HEK293 (cell line): ENCODE measurements around the gene CSMD2.
A peak's percentile ranks its signal among the peaks of the same experiment; 100 is the strongest.

ENCODE experiments used
- HOXC10 ChIP-seq: sonication (generic); formaldehyde crosslinking; IDR thresholded peaks from 2 replicates; pipeline ENCODE4 v1.8.1; 2023; ENCODE audit warnings: mild to moderate bottlenecking, missing genetic modification reagents
- SETDB1 ChIP-seq: IDR thresholded peaks from one replicate; pipeline ENCODE4 v1.6.1; 2017; ENCODE audit warnings: mild to moderate bottlenecking, low read length, moderate library complexity, mixed read lengths; ENCODE audit not compliant: insufficient read length
- TCF7L2 ChIP-seq: IDR thresholded peaks from 2 replicates; pipeline ENCODE4 v1.6.1; 2011; ENCODE audit warnings: low read depth, mild to moderate bottlenecking, inconsistent platforms, low read length, moderate library complexity, borderline replicate concordance
- ZBTB21 ChIP-seq: fragments of 450-650 bp; formaldehyde crosslinking; IDR thresholded peaks from 2 replicates; pipeline ENCODE4 v1.5.1; 2017; ENCODE audit warnings: missing biosample characterization, missing genetic modification characterization
- ZBTB48 ChIP-seq: fragments of 450-650 bp; formaldehyde crosslinking; IDR thresholded peaks from 2 replicates; pipeline ENCODE4 v1.5.1; 2016; ENCODE audit warnings: missing biosample characterization, missing genetic modification characterization
- ZNF324 ChIP-seq: fragments of 450-650 bp; formaldehyde crosslinking; IDR thresholded peaks from 2 replicates; pipeline ENCODE4 v1.5.1; 2016; ENCODE audit warnings: missing biosample characterization, missing genetic modification characterization
- ZNF335 ChIP-seq: fragments of 450-650 bp; formaldehyde crosslinking; conservative IDR thresholded peaks from 2 replicates; pipeline ENCODE4 v1.5.1; 2016; ENCODE audit warnings: missing biosample characterization, missing genetic modification characterization
- ZNF501 ChIP-seq: fragments of 450-650 bp; formaldehyde crosslinking; IDR thresholded peaks from 2 replicates; pipeline ENCODE4 v1.5.1; 2016; ENCODE audit warnings: missing biosample characterization, missing genetic modification characterization
- ZNF521 ChIP-seq: fragments of 450-650 bp; formaldehyde crosslinking; IDR thresholded peaks from 2 replicates; pipeline ENCODE4 v1.5.1; 2017; ENCODE audit warnings: missing biosample characterization, mild to moderate bottlenecking, missing genetic modification characterization
- ZNF548 ChIP-seq: fragments of 450-650 bp; formaldehyde crosslinking; IDR thresholded peaks from 2 replicates; pipeline ENCODE4 v1.5.1; 2016; ENCODE audit warnings: missing biosample characterization, missing genetic modification characterization
- ZNF558 ChIP-seq: fragments of 450-650 bp; formaldehyde crosslinking; IDR thresholded peaks from 2 replicates; pipeline ENCODE4 v1.5.1; 2016; ENCODE audit warnings: missing biosample characterization, missing genetic modification characterization
- ZNF600 ChIP-seq: fragments of 450-650 bp; formaldehyde crosslinking; IDR thresholded peaks from 2 replicates; pipeline ENCODE4 v1.5.1; 2016; ENCODE audit warnings: missing biosample characterization, missing genetic modification characterization
- ZNF629 ChIP-seq: fragments of 450-650 bp; formaldehyde crosslinking; IDR thresholded peaks from 2 replicates; pipeline ENCODE4 v1.5.1; 2017; ENCODE audit warnings: missing biosample characterization, missing genetic modification characterization
- ZNF660 ChIP-seq: fragments of 450-650 bp; IDR thresholded peaks from 2 replicates; pipeline ENCODE4 v1.5.1; 2018; ENCODE audit warnings: missing biosample characterization, mild to moderate bottlenecking, missing genetic modification characterization
- ZNF776 ChIP-seq: fragments of 450-650 bp; formaldehyde crosslinking; IDR thresholded peaks from 2 replicates; pipeline ENCODE4 v1.5.0; 2017; ENCODE audit warnings: missing biosample characterization, missing genetic modification characterization, borderline replicate concordance
- ZNF777 ChIP-seq: fragments of 450-650 bp; formaldehyde crosslinking; IDR thresholded peaks from 2 replicates; pipeline ENCODE4 v1.5.1; 2017; ENCODE audit warnings: missing biosample characterization, missing genetic modification characterization, borderline replicate concordance
- ZSCAN16 ChIP-seq: fragments of 450-650 bp; formaldehyde crosslinking; IDR thresholded peaks from 2 replicates; pipeline ENCODE4 v1.5.1; 2016; ENCODE audit warnings: missing biosample characterization, missing genetic modification characterization
- TF ChIP-seq, protein P1 (sequence below): fragments of 450-650 bp; formaldehyde crosslinking; IDR thresholded peaks from 2 replicates; pipeline ENCODE4 v1.5.1; 2016; ENCODE audit warnings: missing biosample characterization, missing genetic modification characterization
- TF ChIP-seq, protein P2 (sequence below): fragments of 450-650 bp; formaldehyde crosslinking; IDR thresholded peaks from 2 replicates; pipeline ENCODE4 v1.5.1; 2016; ENCODE audit warnings: missing biosample characterization, missing genetic modification characterization
- TF ChIP-seq, protein P3 (sequence below): fragments of 450-650 bp; IDR thresholded peaks from 2 replicates; pipeline ENCODE4 v1.5.1; 2018; ENCODE audit warnings: missing biosample characterization, missing genetic modification characterization
- TF ChIP-seq, protein P4 (sequence below): fragments of 450-650 bp; formaldehyde crosslinking; conservative IDR thresholded peaks from 2 replicates; pipeline ENCODE4 v1.5.1; 2016; ENCODE audit warnings: low read depth, missing biosample characterization, missing genetic modification characterization
- TF ChIP-seq, protein P5 (sequence below): fragments of 450-650 bp; formaldehyde crosslinking; IDR thresholded peaks from 2 replicates; pipeline ENCODE4 v1.5.1; 2016; ENCODE audit warnings: missing biosample characterization, missing genetic modification characterization
- TF ChIP-seq, protein P6 (sequence below): fragments of 450-650 bp; formaldehyde crosslinking; IDR thresholded peaks from 2 replicates; pipeline ENCODE4 v1.5.1; 2017; ENCODE audit warnings: missing biosample characterization, missing genetic modification characterization
- TF ChIP-seq, protein P7 (sequence below): fragments of 450-650 bp; formaldehyde crosslinking; IDR thresholded peaks from 2 replicates; pipeline ENCODE4 v1.5.1; 2016; ENCODE audit warnings: missing biosample characterization, missing genetic modification characterization

CSMD2 gene

DNA sequence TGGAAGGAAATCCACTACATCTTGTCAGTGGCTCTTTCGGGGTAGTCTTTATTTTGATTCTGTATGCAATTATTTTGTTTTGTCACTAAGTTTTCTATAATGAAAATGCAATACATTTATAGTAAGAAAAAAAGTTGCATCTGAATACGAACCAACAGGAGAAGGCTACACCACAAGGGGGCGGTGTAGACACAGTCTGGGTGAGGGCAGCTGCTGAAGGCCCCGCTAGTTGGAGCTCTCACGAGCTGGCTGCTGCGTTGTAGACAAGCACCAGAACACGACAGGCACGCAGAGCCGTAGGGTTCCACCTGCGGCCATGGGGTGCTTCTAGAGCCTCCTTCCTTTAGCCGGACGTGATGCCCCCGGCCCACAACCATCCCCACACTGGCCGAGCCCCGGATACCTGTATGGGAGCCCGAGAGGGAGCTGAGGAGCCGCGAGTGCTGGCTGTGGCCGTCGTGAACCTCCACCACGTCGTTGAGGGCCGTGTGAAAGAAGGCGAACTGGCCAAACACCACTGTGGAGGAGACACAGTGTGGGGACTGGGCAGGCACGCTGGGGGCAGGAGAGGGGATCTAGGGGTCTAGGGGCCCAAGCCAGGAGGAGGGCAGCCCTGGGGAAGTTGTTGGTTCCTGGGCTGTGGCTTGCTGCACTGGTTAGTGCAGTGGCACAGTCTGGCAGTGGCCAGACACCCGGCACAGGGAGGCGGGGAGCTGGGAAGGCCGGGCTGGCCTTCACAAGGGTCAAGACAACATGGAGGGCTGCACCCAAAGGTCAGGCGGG, 531.8 kb downstream of the CSMD2 start (continued):
- TF ChIP-seq, protein P1, sequence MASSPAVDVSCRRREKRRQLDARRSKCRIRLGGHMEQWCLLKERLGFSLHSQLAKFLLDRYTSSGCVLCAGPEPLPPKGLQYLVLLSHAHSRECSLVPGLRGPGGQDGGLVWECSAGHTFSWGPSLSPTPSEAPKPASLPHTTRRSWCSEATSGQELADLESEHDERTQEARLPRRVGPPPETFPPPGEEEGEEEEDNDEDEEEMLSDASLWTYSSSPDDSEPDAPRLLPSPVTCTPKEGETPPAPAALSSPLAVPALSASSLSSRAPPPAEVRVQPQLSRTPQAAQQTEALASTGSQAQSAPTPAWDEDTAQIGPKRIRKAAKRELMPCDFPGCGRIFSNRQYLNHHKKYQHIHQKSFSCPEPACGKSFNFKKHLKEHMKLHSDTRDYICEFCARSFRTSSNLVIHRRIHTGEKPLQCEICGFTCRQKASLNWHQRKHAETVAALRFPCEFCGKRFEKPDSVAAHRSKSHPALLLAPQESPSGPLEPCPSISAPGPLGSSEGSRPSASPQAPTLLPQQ (tag by site-specific recombination) = no peak
- TF ChIP-seq, protein P2, sequence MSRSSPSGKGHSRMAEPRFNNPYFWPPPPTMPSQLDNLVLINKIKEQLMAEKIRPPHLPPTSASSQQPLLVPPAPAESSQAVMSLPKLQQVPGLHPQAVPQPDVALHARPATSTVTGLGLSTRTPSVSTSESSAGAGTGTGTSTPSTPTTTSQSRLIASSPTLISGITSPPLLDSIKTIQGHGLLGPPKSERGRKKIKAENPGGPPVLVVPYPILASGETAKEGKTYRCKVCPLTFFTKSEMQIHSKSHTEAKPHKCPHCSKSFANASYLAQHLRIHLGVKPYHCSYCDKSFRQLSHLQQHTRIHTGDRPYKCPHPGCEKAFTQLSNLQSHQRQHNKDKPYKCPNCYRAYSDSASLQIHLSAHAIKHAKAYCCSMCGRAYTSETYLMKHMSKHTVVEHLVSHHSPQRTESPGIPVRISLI (tag by site-specific recombination) = peak; percentile 39; the same call in 1 of the 2 replicates
- TF ChIP-seq ZNF600 (tag by site-specific recombination) = peak; percentile 59; the same call in 1 of the 2 replicates
- TF ChIP-seq ZNF776 (tag by site-specific recombination) = no peak
- TF ChIP-seq ZNF501 (tag by site-specific recombination) = no peak
- 0 out of 2 replicates have a peak, but pooled peaks have one; percentile 26 for TF ChIP-seq ZNF777 (tag by site-specific recombination)
- no peak for TF ChIP-seq ZBTB21 (tag by site-specific recombination)
- no peak for TF ChIP-seq ZNF521
- no peak for TF ChIP-seq ZSCAN16 (tag by site-specific recombination)
- TF ChIP-seq, protein P3, sequence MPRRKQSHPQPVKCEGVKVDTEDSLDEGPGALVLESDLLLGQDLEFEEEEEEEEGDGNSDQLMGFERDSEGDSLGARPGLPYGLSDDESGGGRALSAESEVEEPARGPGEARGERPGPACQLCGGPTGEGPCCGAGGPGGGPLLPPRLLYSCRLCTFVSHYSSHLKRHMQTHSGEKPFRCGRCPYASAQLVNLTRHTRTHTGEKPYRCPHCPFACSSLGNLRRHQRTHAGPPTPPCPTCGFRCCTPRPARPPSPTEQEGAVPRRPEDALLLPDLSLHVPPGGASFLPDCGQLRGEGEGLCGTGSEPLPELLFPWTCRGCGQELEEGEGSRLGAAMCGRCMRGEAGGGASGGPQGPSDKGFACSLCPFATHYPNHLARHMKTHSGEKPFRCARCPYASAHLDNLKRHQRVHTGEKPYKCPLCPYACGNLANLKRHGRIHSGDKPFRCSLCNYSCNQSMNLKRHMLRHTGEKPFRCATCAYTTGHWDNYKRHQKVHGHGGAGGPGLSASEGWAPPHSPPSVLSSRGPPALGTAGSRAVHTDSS (tag by site-specific recombination) = no peak
- TF ChIP-seq, protein P4, sequence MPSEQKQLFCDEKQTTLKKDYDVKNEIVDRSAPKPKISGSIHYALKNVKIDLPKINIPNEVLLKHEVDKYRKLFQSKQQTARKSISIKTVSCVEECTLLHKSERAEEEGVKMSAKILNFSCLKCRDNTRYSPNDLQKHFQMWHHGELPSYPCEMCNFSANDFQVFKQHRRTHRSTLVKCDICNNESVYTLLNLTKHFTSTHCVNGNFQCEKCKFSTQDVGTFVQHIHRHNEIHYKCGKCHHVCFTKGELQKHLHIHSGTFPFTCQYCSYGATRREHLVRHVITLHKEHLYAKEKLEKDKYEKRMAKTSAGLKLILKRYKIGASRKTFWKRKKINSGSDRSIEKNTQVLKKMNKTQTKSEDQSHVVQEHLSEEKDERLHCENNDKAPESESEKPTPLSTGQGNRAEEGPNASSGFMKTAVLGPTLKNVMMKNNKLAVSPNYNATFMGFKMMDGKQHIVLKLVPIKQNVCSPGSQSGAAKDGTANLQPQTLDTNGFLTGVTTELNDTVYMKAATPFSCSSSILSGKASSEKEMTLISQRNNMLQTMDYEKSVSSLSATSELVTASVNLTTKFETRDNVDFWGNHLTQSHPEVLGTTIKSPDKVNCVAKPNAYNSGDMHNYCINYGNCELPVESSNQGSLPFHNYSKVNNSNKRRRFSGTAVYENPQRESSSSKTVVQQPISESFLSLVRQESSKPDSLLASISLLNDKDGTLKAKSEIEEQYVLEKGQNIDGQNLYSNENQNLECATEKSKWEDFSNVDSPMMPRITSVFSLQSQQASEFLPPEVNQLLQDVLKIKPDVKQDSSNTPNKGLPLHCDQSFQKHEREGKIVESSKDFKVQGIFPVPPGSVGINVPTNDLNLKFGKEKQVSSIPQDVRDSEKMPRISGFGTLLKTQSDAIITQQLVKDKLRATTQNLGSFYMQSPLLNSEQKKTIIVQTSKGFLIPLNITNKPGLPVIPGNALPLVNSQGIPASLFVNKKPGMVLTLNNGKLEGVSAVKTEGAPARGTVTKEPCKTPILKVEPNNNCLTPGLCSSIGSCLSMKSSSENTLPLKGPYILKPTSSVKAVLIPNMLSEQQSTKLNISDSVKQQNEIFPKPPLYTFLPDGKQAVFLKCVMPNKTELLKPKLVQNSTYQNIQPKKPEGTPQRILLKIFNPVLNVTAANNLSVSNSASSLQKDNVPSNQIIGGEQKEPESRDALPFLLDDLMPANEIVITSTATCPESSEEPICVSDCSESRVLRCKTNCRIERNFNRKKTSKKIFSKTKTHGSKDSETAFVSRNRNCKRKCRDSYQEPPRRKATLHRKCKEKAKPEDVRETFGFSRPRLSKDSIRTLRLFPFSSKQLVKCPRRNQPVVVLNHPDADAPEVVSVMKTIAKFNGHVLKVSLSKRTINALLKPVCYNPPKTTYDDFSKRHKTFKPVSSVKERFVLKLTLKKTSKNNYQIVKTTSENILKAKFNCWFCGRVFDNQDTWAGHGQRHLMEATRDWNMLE (tag by site-specific recombination) = no peak; the same call in 1 of the 2 replicates
- 0 out of 2 replicates have a peak, but pooled peaks have one; percentile 16 for TF ChIP-seq ZNF335
- TF ChIP-seq, protein P5, sequence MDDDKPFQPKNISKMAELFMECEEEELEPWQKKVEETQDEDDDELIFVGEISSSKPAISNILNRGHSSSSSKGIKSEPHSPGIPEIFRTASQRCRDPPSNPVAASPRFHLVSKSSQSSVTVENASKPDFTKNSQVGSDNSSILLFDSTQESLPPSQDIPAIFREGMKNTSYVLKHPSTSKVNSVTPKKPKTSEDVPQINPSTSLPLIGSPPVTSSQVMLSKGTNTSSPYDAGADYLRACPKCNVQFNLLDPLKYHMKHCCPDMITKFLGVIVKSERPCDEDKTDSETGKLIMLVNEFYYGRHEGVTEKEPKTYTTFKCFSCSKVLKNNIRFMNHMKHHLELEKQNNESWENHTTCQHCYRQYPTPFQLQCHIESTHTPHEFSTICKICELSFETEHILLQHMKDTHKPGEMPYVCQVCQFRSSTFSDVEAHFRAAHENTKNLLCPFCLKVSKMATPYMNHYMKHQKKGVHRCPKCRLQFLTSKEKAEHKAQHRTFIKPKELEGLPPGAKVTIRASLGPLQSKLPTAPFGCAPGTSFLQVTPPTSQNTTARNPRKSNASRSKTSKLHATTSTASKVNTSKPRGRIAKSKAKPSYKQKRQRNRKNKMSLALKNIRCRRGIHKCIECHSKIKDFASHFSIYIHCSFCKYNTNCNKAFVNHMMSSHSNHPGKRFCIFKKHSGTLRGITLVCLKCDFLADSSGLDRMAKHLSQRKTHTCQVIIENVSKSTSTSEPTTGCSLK (tag by site-specific recombination) = no peak
- no peak for TF ChIP-seq ZNF558 (tag by site-specific recombination)
- no peak for TF ChIP-seq TCF7L2
- TF ChIP-seq HOXC10 = no peak
- peak; percentile 19 for TF ChIP-seq SETDB1
- TF ChIP-seq ZNF660 = 0 out of 2 replicates have a peak, but pooled peaks have one; percentile 72
- no peak for TF ChIP-seq ZNF548 (tag by site-specific recombination)
- TF ChIP-seq, protein P6, sequence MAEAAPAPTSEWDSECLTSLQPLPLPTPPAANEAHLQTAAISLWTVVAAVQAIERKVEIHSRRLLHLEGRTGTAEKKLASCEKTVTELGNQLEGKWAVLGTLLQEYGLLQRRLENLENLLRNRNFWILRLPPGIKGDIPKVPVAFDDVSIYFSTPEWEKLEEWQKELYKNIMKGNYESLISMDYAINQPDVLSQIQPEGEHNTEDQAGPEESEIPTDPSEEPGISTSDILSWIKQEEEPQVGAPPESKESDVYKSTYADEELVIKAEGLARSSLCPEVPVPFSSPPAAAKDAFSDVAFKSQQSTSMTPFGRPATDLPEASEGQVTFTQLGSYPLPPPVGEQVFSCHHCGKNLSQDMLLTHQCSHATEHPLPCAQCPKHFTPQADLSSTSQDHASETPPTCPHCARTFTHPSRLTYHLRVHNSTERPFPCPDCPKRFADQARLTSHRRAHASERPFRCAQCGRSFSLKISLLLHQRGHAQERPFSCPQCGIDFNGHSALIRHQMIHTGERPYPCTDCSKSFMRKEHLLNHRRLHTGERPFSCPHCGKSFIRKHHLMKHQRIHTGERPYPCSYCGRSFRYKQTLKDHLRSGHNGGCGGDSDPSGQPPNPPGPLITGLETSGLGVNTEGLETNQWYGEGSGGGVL = no peak
- no peak for TF ChIP-seq ZNF629 (tag by site-specific recombination)
- TF ChIP-seq, protein P7, sequence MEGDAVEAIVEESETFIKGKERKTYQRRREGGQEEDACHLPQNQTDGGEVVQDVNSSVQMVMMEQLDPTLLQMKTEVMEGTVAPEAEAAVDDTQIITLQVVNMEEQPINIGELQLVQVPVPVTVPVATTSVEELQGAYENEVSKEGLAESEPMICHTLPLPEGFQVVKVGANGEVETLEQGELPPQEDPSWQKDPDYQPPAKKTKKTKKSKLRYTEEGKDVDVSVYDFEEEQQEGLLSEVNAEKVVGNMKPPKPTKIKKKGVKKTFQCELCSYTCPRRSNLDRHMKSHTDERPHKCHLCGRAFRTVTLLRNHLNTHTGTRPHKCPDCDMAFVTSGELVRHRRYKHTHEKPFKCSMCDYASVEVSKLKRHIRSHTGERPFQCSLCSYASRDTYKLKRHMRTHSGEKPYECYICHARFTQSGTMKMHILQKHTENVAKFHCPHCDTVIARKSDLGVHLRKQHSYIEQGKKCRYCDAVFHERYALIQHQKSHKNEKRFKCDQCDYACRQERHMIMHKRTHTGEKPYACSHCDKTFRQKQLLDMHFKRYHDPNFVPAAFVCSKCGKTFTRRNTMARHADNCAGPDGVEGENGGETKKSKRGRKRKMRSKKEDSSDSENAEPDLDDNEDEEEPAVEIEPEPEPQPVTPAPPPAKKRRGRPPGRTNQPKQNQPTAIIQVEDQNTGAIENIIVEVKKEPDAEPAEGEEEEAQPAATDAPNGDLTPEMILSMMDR (tag by site-specific recombination) = peak; percentile 91
- no peak for TF ChIP-seq ZBTB48
- no peak for TF ChIP-seq ZNF324 (tag by site-specific recombination)
